GM12878 (cell line): ENCODE measurements around the gene GPBAR1. TPM values are rescaled to one million over a fixed set of nuclear protein-coding genes. Genes with fewer than 3 reads are reported as not detected.

Experiments used
- ATAC-seq: fragments of 200-7000 bp; cut with Tn5 transposase; 3 replicates; pipeline ENCODE4 v1.9.1; 2020; ENCODE audit warnings: mild to moderate bottlenecking, moderate library complexity
- BruUV-seq: library from RNA; stranded (reverse); fragments of 400-500 nt; replicated peaks from 2 replicates; lab custom pipeline; 2021; lab: Mats Ljungman, UMichigan
- CTCF ChIA-PET: fragments of 300-600 bp; sonication (Branson Sonifier 250); formaldehyde crosslinking; extraction: SDS; loops from one replicate; lab custom pipeline; 2021; ENCODE audit warnings: inconsistent platforms; lab: Yijun Ruan, JAX
- POLR2A ChIA-PET: fragments of 350-600 bp; formaldehyde crosslinking; extraction: SDS; loops from one replicate; lab custom pipeline; 2021; ENCODE audit warnings: inconsistent platforms; lab: Charles Lee
- RAD21 ChIA-PET: fragments of 300-600 bp; sonication (Branson Sonifier 250); formaldehyde crosslinking; loops from one replicate; lab custom pipeline; 2023; ENCODE audit warnings: antibody characterized with exemption; ENCODE audit not compliant: unreplicated experiment; lab: Charles Lee
- SMC1A ChIA-PET: fragments of 300-600 bp; sonication (Branson Sonifier 250); formaldehyde crosslinking; loops from one replicate; lab custom pipeline; 2023; ENCODE audit not compliant: unreplicated experiment, uncharacterized antibody; lab: Charles Lee
- DNase-seq: peaks from one replicate; pipeline ENCODE4 v3.0.0-alpha.2; 2011; ENCODE audit warnings: low read depth, low spot score
- FAIRE-seq: peaks from 3 replicates; lab custom pipeline; 2011; peaks lifted over from hg19 to GRCh38; lab: Jason Lieb, UNC
- H2AFZ ChIP-seq: 2 replicates; pipeline ENCODE4 v1.6.0; 2011; ENCODE audit warnings: low read depth, low read length, control low read depth; ENCODE audit not compliant: control insufficient read depth
- H3K27ac ChIP-seq: 2 replicates; pipeline ENCODE4 v1.5.1; 2011; ENCODE audit warnings: control low read depth; ENCODE audit not compliant: control insufficient read depth, insufficient read depth
- H3K27me3 ChIP-seq, 2 experiments: replicated peaks in 1 of 2; 2 replicates each; pipeline versions ENCODE4 v1.6.0 to v1.6.1; 2011; ENCODE audit warnings: low read length in 1 of 2; ENCODE audit not compliant: control insufficient read depth in 2 of 2, insufficient read depth in 2 of 2
- H3K36me3 ChIP-seq, 2 experiments: 2 replicates each; pipeline ENCODE4 v1.5.1; 2011; ENCODE audit warnings: low read length in 1 of 2; ENCODE audit not compliant: control insufficient read depth in 2 of 2, insufficient read depth in 2 of 2
- H3K4me1 ChIP-seq: 2 replicates; pipeline ENCODE4 v1.6.1; 2011; ENCODE audit warnings: mild to moderate bottlenecking, low read length, moderate library complexity, mixed read lengths; ENCODE audit not compliant: control insufficient read depth, insufficient read depth
- H3K4me2 ChIP-seq: 2 replicates; pipeline ENCODE4 v1.6.0; 2011; ENCODE audit warnings: control low read depth; ENCODE audit not compliant: control insufficient read depth, insufficient read depth
- H3K4me3 ChIP-seq: fragments of 200-600 bp; sonication (generic); 2 replicates; pipeline ENCODE4 v1.5.1; 2016
- H3K79me2 ChIP-seq: 2 replicates; pipeline ENCODE4 v1.6.0; 2011; ENCODE audit warnings: low read length; ENCODE audit not compliant: control insufficient read depth, insufficient read depth
- H3K9ac ChIP-seq: 2 replicates; pipeline ENCODE4 v1.8.0; 2011; ENCODE audit warnings: low read length, control low read depth, mixed read lengths; ENCODE audit not compliant: control insufficient read depth, insufficient read depth
- H3K9me3 ChIP-seq: replicated peaks from 3 replicates; pipeline ENCODE4 v1.5.1; 2011; ENCODE audit warnings: mild to moderate bottlenecking, low read length; ENCODE audit not compliant: control insufficient read depth, insufficient read depth
- H4K20me1 ChIP-seq: 2 replicates; pipeline ENCODE4 v1.6.0; 2011; ENCODE audit not compliant: control insufficient read depth, insufficient read depth
- ATF2 ChIP-seq: IDR thresholded peaks from 2 replicates; pipeline ENCODE4 v1.6.1; 2012; ENCODE audit warnings: low read length, inconsistent platforms
- BMI1 ChIP-seq: fragments of 450-650 bp; IDR thresholded peaks from 2 replicates; pipeline ENCODE4 v1.6.1; 2016; ENCODE audit warnings: mild to moderate bottlenecking, moderate library complexity, borderline replicate concordance
- EED ChIP-seq: sonication (generic); IDR thresholded peaks from 2 replicates; pipeline ENCODE4 v1.6.1; 2016; ENCODE audit warnings: antibody characterized with exemption, low read depth
- ELK1 ChIP-seq: IDR thresholded peaks from 2 replicates; pipeline ENCODE4 v1.6.1; 2012; ENCODE audit warnings: low read depth, low read length, improper control_type of control experiment
- IKZF1 ChIP-seq: fragments of 450-650 bp; conservative IDR thresholded peaks from 2 replicates; pipeline ENCODE4 v1.6.1; 2017; ENCODE audit warnings: antibody characterized with exemption, mild to moderate bottlenecking
- IRF3 ChIP-seq: fragments of 450-650 bp; IDR thresholded peaks from 2 replicates; pipeline ENCODE4 v1.6.1; 2014; ENCODE audit warnings: mild to moderate bottlenecking
- IRF4 ChIP-seq: IDR thresholded peaks from 2 replicates; pipeline ENCODE4 v1.6.1; 2011; ENCODE audit warnings: low read depth, low read length
- IRF5 ChIP-seq: fragments of 450-650 bp; IDR thresholded peaks from 2 replicates; pipeline ENCODE4 v1.6.1; 2017; ENCODE audit warnings: borderline replicate concordance
- JUNB ChIP-seq: IDR thresholded peaks from 2 replicates; pipeline ENCODE4 v1.6.1; 2016; ENCODE audit warnings: antibody characterized with exemption, mild to moderate bottlenecking
- MEF2B ChIP-seq: fragments of 450-650 bp; IDR thresholded peaks from 2 replicates; pipeline ENCODE4 v1.6.1; 2018; ENCODE audit warnings: mild to moderate bottlenecking, moderate library complexity; ENCODE audit not compliant: partially characterized antibody, poor library complexity, severe bottlenecking
- MLLT1 ChIP-seq: fragments of 450-650 bp; IDR thresholded peaks from 2 replicates; pipeline ENCODE4 v1.6.1; 2016; ENCODE audit warnings: mild to moderate bottlenecking
- PBX3 ChIP-seq: IDR thresholded peaks from 2 replicates; pipeline ENCODE4 v1.6.1; 2011; ENCODE audit warnings: mild to moderate bottlenecking, low read depth, low read length, moderate library complexity; ENCODE audit not compliant: insufficient replicate concordance
- RFX5 ChIP-seq: IDR thresholded peaks from 2 replicates; pipeline ENCODE4 v1.6.1; 2011; ENCODE audit warnings: low read depth, low read length, improper control_type of control experiment
- SRF ChIP-seq, 2 experiments: IDR thresholded peaks; 2 replicates each; pipeline ENCODE4 v1.6.1; 2011; ENCODE audit warnings: low read depth in 2 of 2, low read length in 2 of 2, mild to moderate bottlenecking in 1 of 2, moderate library complexity in 1 of 2
- ZNF217 ChIP-seq: fragments of 450-650 bp; IDR thresholded peaks from 2 replicates; pipeline ENCODE4 v1.6.1; 2017; ENCODE audit warnings: antibody characterized with exemption, mild to moderate bottlenecking
- WGBS: methylation state at CpG from one replicate; pipeline ENCODE4 v1.1.6; 2016; ENCODE audit warnings: low lambda C conversion rate; ENCODE audit not compliant: insufficient replicate concordance, insufficient coverage; ENCODE audit errors: missing lambda C conversion rate; 5-methylcytosine and 5-hydroxymethylcytosine counted together
- in situ Hi-C: fragments of 300-500 bp; cut with MboI; formaldehyde crosslinking; loops from 9 replicates; pipeline ENCODE4 v1.14.3; 2018; ENCODE audit warnings: mixed read lengths
- intact Hi-C: fragments of 100-400 bp; cut with micrococcal nuclease; formaldehyde crosslinking; loops from one replicate; pipeline ENCODE4 v1.14.2; 2022; ENCODE audit not compliant: unreplicated experiment
- polyA plus RNA-seq, 11 experiments: library from polyadenylated mRNA; depleted of rRNA in 4 of 11; unstranded in 6 of 11; stranded (reverse) in 5 of 11; fragments of >200 nt; fragmentation: Nextera tagmentation in 4 of 11; fragmentation: Illumina TruSeq in 1 of 11; extraction: Ambion mirVana in 4 of 11; extraction: Trizol in 1 of 11; gene quantifications; 1 replicate in 1 of 11; 2 replicates in 10 of 11; pipeline versions ENCODE4 v1.2.1 to v1.2.3, GENCODE V29; 2011 to 2016; ENCODE audit warnings: inconsistent platforms in 2 of 11, missing spikeins in 2 of 11, low read depth in 1 of 11
- total RNA-seq, 4 experiments: library from RNA; depleted of rRNA in 3 of 4; stranded (reverse); fragments of >200 nt in 3 of 4; fragmentation: Illumina TruSeq in 1 of 4; extraction: Trizol in 1 of 4; gene quantifications; 2 replicates each; pipeline versions ENCODE4 v1.2.1 to v1.2.3, GENCODE V29; 2013 to 2021

Gene GPBAR1
- total and polyA plus RNA-seq, 10 of the 15 experiments (the other 5 are each of a cell fraction or from before 2014, with no cell fraction given), result 0.03 to 0.36 (median 0.11) TPM; not detected in 3

GRCh38 chr2:218259099-218259961 is 1.5 kb upstream of the GPBAR1 start:
- ATAC-seq (no peak), DNase-seq (no peak), FAIRE-seq (no peak)
- Histone ChIP-seq H3K79me2 (no peaks in the 10 kb centered on the region), H3K27me3 (no peaks in the 10 kb centered on the region), H4K20me1 (no peaks in the 10 kb centered on the region), H3K4me1 (peaks cover 33% of the 10 kb centered on the region), H3K4me2 (no peak overlapping the region), H3K4me3 (no peak overlapping the region), H3K27ac (no peak overlapping the region), H2AFZ (no peak overlapping the region), H3K9me3 (no peaks in the 10 kb centered on the region), H3K36me3 (peaks cover 7 to 16% of the 10 kb centered on the region in 2 experiments), H3K9ac (no peak overlapping the region)
- SMC1A ChIA-PET, result interaction anchor here (3.2 kb wide), 1 partner anchor 74 kb away, joined by 15 read pairs; no protein-coding TSS in a partner anchor
- POLR2A ChIA-PET, result interaction anchor here (0.6 to 2.5 kb wide), 2 partner anchors 11 to 24 kb away, joined by 3 to 19 read pairs; partner anchors contain the start of genes AAMP and PNKD
- WGBS, result 86% methylated on average over 15 of the region's 15 CpGs
- no TSS peak for BruUV-seq
- RAD21 ChIA-PET, result no interaction called here
- intact Hi-C loops (loop anchor here (5.0 kb wide), 1 partner anchor 92 kb away; the partner anchor contains the start of gene CXCR1), in situ Hi-C loops (loop anchor here (5.0 kb wide), 1 partner anchor 72 kb away; no protein-coding TSS in a partner anchor)
- CTCF ChIA-PET, result interaction anchor here (0.9 to 4.7 kb wide), 7 partner anchors 12 to 74 kb away, joined by 3 to 25 read pairs (median 5); partner anchors contain the start of genes AAMP and PNKD
- TF ChIP-seq RFX5 (no peak), IKZF1 (no peak), ATF2 (no peak), MLLT1 (no peak), IRF4 (no peak), IRF3 (no peak), JUNB (no peak), IRF5 (no peak), SRF (IDR thresholded peaks at IDR 0.05; ENCODE audit: low read depth in 2 of 2, low read length in 2 of 2) (no peak), EED (no peak), ZNF217 (no peak), ELK1 (no peak), BMI1 (no peak), MEF2B (no peak), PBX3 (no peak)
